ENCODE results near the gene ZSWIM8.
"Not testable (repeated sequence)": the region's sequence is repeated elsewhere in the genome, so short reads cannot be mapped to it uniquely, and the experiment has no call there.

Gene ZSWIM8

GRCh38 chr10:73780301-73780700 lies 5.1 kb upstream of the ZSWIM8 start:
- Mint-ChIP-seq H3K4me3 (peak overlapping the region; percentile 97), H3K9me3 (no peaks in the 10 kb centered on the region), H3K36me3 (ENCODE audit: insufficient read depth) (peaks cover 47% of the 10 kb centered on the region), H3K27ac (ENCODE audit: low read depth) (peak overlapping the region; percentile 96), H3K4me1 (peaks cover 46% of the 10 kb centered on the region), H3K27me3 (no peaks in the 10 kb centered on the region)
- no peak for DNase-seq (ENCODE audit: low spot score in 2 of 2)
- ATAC-seq (replicated peaks; ENCODE audit: extremely low read depth, poor library complexity, severe bottlenecking): no peak

GRCh38 chr10:73780966-73781365 lies 4.4 kb upstream of the ZSWIM8 start:
- peak overlapping the region; percentile 97 for H3K4me3 Mint-ChIP-seq
- no peak for ATAC-seq (replicated peaks; ENCODE audit: extremely low read depth, poor library complexity, severe bottlenecking)
- no peaks in the 10 kb centered on the region for H3K27me3 Mint-ChIP-seq
- no peaks in the 10 kb centered on the region for H3K9me3 Mint-ChIP-seq
- no peak for DNase-seq (ENCODE audit: low spot score in 2 of 2)
- H3K4me1 Mint-ChIP-seq: peaks cover 48% of the 10 kb centered on the region
- H3K27ac Mint-ChIP-seq (ENCODE audit: low read depth): peak overlapping the region; percentile 96
- peaks cover 44% of the 10 kb centered on the region for H3K36me3 Mint-ChIP-seq (ENCODE audit: insufficient read depth)

GRCh38 chr10:73781548-73781878 lies 3.9 kb upstream of the ZSWIM8 start:
- Mint-ChIP-seq H3K4me1 (peaks cover 53% of the 10 kb centered on the region), H3K27ac (ENCODE audit: low read depth) (peak overlapping the region; percentile 96), H3K9me3 (no peaks in the 10 kb centered on the region), H3K27me3 (no peaks in the 10 kb centered on the region), H3K36me3 (ENCODE audit: insufficient read depth) (peaks cover 47% of the 10 kb centered on the region), H3K4me3 (peak overlapping the region; percentile 97)
- ATAC-seq (replicated peaks; ENCODE audit: extremely low read depth, poor library complexity, severe bottlenecking): no peak
- no peak for DNase-seq (ENCODE audit: low spot score in 2 of 2)

- H3K4me1 Mint-ChIP-seq: peaks cover 50% of the 10 kb centered on the region
- H3K27ac Mint-ChIP-seq (ENCODE audit: low read depth): peak within 1 kb of the TSS; percentile 96
- peak; percentile 81 to 84 for DNase-seq (ENCODE audit: low spot score in 2 of 2)
- no peaks in the 10 kb centered on the region for H3K9me3 Mint-ChIP-seq
- no peaks in the 10 kb centered on the region for H3K27me3 Mint-ChIP-seq
- peaks cover 41% of the 10 kb centered on the region for H3K36me3 Mint-ChIP-seq (ENCODE audit: insufficient read depth)
- peak within 1 kb of the TSS; percentile 97 for H3K4me3 Mint-ChIP-seq
- peak; percentile 50 for ATAC-seq (replicated peaks; ENCODE audit: extremely low read depth, poor library complexity, severe bottlenecking)
Measured at GRCh38 chr10:73781879-73782748, 3.3 kb upstream of the ZSWIM8 start, which contains the start of gene CHCHD1. TSS of gene CHCHD1 (plus strand) at chr10:73782048. CDS start at chr10:73782076, 28 bp downstream.

GRCh38 chr10:73782749-73783085 lies 2.7 kb upstream of the ZSWIM8 start:
- Mint-ChIP-seq H3K4me1 (peaks cover 49% of the 10 kb centered on the region), H3K27ac (ENCODE audit: low read depth) (peak overlapping the region; percentile 96), H3K27me3 (no peaks in the 10 kb centered on the region), H3K9me3 (no peaks in the 10 kb centered on the region), H3K36me3 (ENCODE audit: insufficient read depth) (peaks cover 35% of the 10 kb centered on the region), H3K4me3 (peak overlapping the region; percentile 97)
- DNase-seq (ENCODE audit: low spot score in 2 of 2): no peak
- ATAC-seq (replicated peaks; ENCODE audit: extremely low read depth, poor library complexity, severe bottlenecking): no peak

- H3K36me3 Mint-ChIP-seq (ENCODE audit: insufficient read depth): peaks cover 29% of the 10 kb centered on the region
- no peaks in the 10 kb centered on the region for H3K9me3 Mint-ChIP-seq
- DNase-seq (ENCODE audit: low spot score in 2 of 2) (peak; percentile 41 to 42), ATAC-seq (replicated peaks; ENCODE audit: extremely low read depth, poor library complexity, severe bottlenecking) (peak; percentile 8)
- H3K27me3 Mint-ChIP-seq: no peaks in the 10 kb centered on the region
- peak overlapping the region; percentile 89 for H3K4me3 Mint-ChIP-seq
- peaks cover 39% of the 10 kb centered on the region for H3K4me1 Mint-ChIP-seq
- peak overlapping the region; percentile 92 for H3K27ac Mint-ChIP-seq (ENCODE audit: low read depth)
Measured at GRCh38 chr10:73785721-73786511, 510 bp downstream of the ZSWIM8 start.

GRCh38 chr10:73786512-73786885 lies 1.1 kb downstream of the ZSWIM8 start:
- no peak for DNase-seq (ENCODE audit: low spot score in 2 of 2)

GRCh38 chr10:73787031-73787800 lies 1.8 kb downstream of the ZSWIM8 start:
- not testable (repeated sequence) for H3K27ac Mint-ChIP-seq (ENCODE audit: low read depth)

More at GRCh38 chr10:73786512-73786885, 1.1 kb downstream of the ZSWIM8 start:
- Mint-ChIP-seq H3K27me3 (no peaks in the 10 kb centered on the region), H3K36me3 (ENCODE audit: insufficient read depth) (peaks cover 35% of the 10 kb centered on the region), H3K9me3 (no peaks in the 10 kb centered on the region), H3K27ac (ENCODE audit: low read depth) (peak overlapping the region; percentile 92), H3K4me1 (peaks cover 36% of the 10 kb centered on the region), H3K4me3 (peak overlapping the region; percentile 89)
- no peak for ATAC-seq (replicated peaks; ENCODE audit: extremely low read depth, poor library complexity, severe bottlenecking)

GRCh38 chr10:73788864-73789658 lies 3.7 kb downstream of the ZSWIM8 start:
- Mint-ChIP-seq H3K27me3 (no peaks in the 10 kb centered on the region), H3K4me3 (no peak overlapping the region), H3K9me3 (no peaks in the 10 kb centered on the region), H3K27ac (ENCODE audit: low read depth) (peak overlapping the region; percentile 60), H3K4me1 (peaks cover 26% of the 10 kb centered on the region), H3K36me3 (ENCODE audit: insufficient read depth) (peaks cover 41% of the 10 kb centered on the region)
- ATAC-seq (replicated peaks; ENCODE audit: extremely low read depth, poor library complexity, severe bottlenecking) (no peak), DNase-seq (ENCODE audit: low spot score in 2 of 2) (no peak)

More at GRCh38 chr10:73787031-73787800, 1.8 kb downstream of the ZSWIM8 start:
- Mint-ChIP-seq H3K4me3 (peak overlapping the region; percentile 89), H3K4me1 (peaks cover 29% of the 10 kb centered on the region), H3K36me3 (ENCODE audit: insufficient read depth) (peaks cover 34% of the 10 kb centered on the region)
- not testable (repeated sequence) for ATAC-seq (replicated peaks; ENCODE audit: extremely low read depth, poor library complexity, severe bottlenecking); H3K9me3 Mint-ChIP-seq; H3K27me3 Mint-ChIP-seq; DNase-seq (ENCODE audit: low spot score in 2 of 2)

- Mint-ChIP-seq H3K4me1 (peaks cover 26% of the 10 kb centered on the region), H3K9me3 (no peaks in the 10 kb centered on the region), H3K36me3 (ENCODE audit: insufficient read depth) (peaks cover 44% of the 10 kb centered on the region), H3K27ac (ENCODE audit: low read depth) (peak overlapping the region; percentile 60), H3K4me3 (no peak overlapping the region), H3K27me3 (no peaks in the 10 kb centered on the region)
- ATAC-seq (replicated peaks; ENCODE audit: extremely low read depth, poor library complexity, severe bottlenecking): no peak
- no peak for DNase-seq (ENCODE audit: low spot score in 2 of 2)
Measured at GRCh38 chr10:73789659-73790055, 4.3 kb downstream of the ZSWIM8 start.

GRCh38 chr10:73790886-73791625 lies 5.7 kb downstream of the ZSWIM8 start:
- no peak for ATAC-seq (replicated peaks; ENCODE audit: extremely low read depth, poor library complexity, severe bottlenecking)
- H3K27me3 Mint-ChIP-seq: no peaks in the 10 kb centered on the region
- DNase-seq (ENCODE audit: low spot score in 2 of 2): no peak
- H3K9me3 Mint-ChIP-seq: no peaks in the 10 kb centered on the region
- no peak overlapping the region for H3K27ac Mint-ChIP-seq (ENCODE audit: low read depth)
- H3K4me1 Mint-ChIP-seq: peaks cover 16% of the 10 kb centered on the region
- no peak overlapping the region for H3K4me3 Mint-ChIP-seq
- peaks cover 46% of the 10 kb centered on the region for H3K36me3 Mint-ChIP-seq (ENCODE audit: insufficient read depth)
